Heart right ventricle (tissue), 16 donors: ENCODE results near the gene LBHD2. TPM values are rescaled to one million over a fixed set of nuclear protein-coding genes. Genes with fewer than 3 reads are reported as not detected.

Source experiments
- ATAC-seq, 8 donors: fragments of 200-7000 bp; cut with Tn5 transposase; one replicate each; pipeline ENCODE4 v1.9.1; 2020; ENCODE audit warnings: mild to moderate bottlenecking in 8 of 8, moderate library complexity in 8 of 8, moderate number of reproducible peaks in 1 of 8
- DNase-seq, 2 donors: peaks; one replicate each; pipeline ENCODE4 v3.0.0-alpha.2; 2020
- H3K27ac ChIP-seq, 10 donors: fragments of 200-600 bp; sonication (generic) in 2 of 10; one replicate each; pipeline versions ENCODE4 v1.5.0 to v1.8.0; 2020 to 2022; ENCODE audit warnings: mild to moderate bottlenecking in 3 of 10
- H3K27me3 ChIP-seq, 7 donors: fragments of 200-600 bp; one replicate each; pipeline ENCODE4 v1.8.0; 2021 to 2022; ENCODE audit warnings: mild to moderate bottlenecking in 2 of 7
- H3K36me3 ChIP-seq, 9 donors: fragments of 200-600 bp; sonication (generic) in 1 of 9; one replicate each; pipeline versions ENCODE4 v1.5.0 to v1.8.0; 2020 to 2022; ENCODE audit warnings: mild to moderate bottlenecking in 2 of 9
- H3K4me1 ChIP-seq, 9 donors: fragments of 200-600 bp; sonication (generic) in 1 of 9; one replicate each; pipeline versions ENCODE4 v1.5.0 to v1.8.0; 2020 to 2022; ENCODE audit warnings: mild to moderate bottlenecking in 4 of 9
- H3K4me3 ChIP-seq, 10 donors: fragments of 200-600 bp; sonication (generic) in 2 of 10; one replicate each; pipeline versions ENCODE4 v1.5.0 to v1.8.0; 2020 to 2022; ENCODE audit warnings: mild to moderate bottlenecking in 7 of 10, moderate library complexity in 2 of 10
- H3K9me3 ChIP-seq, 11 donors: fragments of 200-600 bp in 10 of 11; sonication (generic) in 2 of 11; one replicate each; pipeline versions ENCODE4 v1.5.0 to v1.8.0; 2013 to 2022; ENCODE audit warnings: mild to moderate bottlenecking in 2 of 11, control low read depth in 1 of 11, moderate library complexity in 1 of 11
- WGBS, 2 donors: extraction: QIAGEN DNeasy Blood & Tissue Kit; methylation state at CpG; one replicate each; pipeline ENCODE4 v1.1.7; 2013; ENCODE audit warnings: inconsistent platforms in 1 of 2; 5-methylcytosine and 5-hydroxymethylcytosine counted together
- intact Hi-C, 10 donors: fragments of 100-400 bp; cut with DNase I; formaldehyde crosslinking; loops; one replicate each; pipeline versions ENCODE4 v1.11.1 to v1.14.2; 2022
- polyA plus RNA-seq, 2 donors: library from polyadenylated mRNA; stranded (reverse); fragments of 200-250 nt; gene quantifications; one replicate each; pipeline ENCODE4 v1.2.3, GENCODE V29; 2013
- total RNA-seq, 10 donors: library from RNA; stranded (reverse); fragmentation: NEBNext Ultra II Directional in 3 of 10; extraction: Animal tissue kit (Norgen Biotek cat#: 25700) in 3 of 10; gene quantifications; one replicate each; pipeline versions ENCODE4 v1.2.1 to v1.2.4, GENCODE V29; 2021 to 2023
- TF ChIP-seq, protein P1 (sequence below), 9 donors: fragments of 200-600 bp; sonication (generic) in 2 of 9; IDR thresholded peaks; one replicate each; pipeline versions ENCODE4 v1.5.0 to v1.8.0; 2021 to 2022; ENCODE audit warnings: antibody characterized with exemption in 9 of 9, mild to moderate bottlenecking in 5 of 9, moderate library complexity in 1 of 9
- donor health status: Arrhythmogenic right ventricular cardiomyopathy.
- donor health status: ischemic (EF 13 %, LVEDD 7.1; RV severe dilation, severe dysfunction).
- donor health status: healthy with polysubstance abuse.
- donor health status: DM: no; HTN: yes; CAD: no.
- donor health status: DM: no; HTN: no; CAD: no.
- donor health status: ischemic (EF 25% LVEDD 6.9; RV normal size, moderate dysfunction).
- donor health status: ischemic (EF 25% LVEDD 5.7; RV mildly dilated, moderate dysfunction).
- donor health status: healthy.
- donor health status: DM: yes; HTN: yes; CAD: no.
- donor health status: Ischemic cardiomyopathy.
- donor health status: ischemic (EF 35%, LVEDD 5.7; RV mildly dilated, moderate dysfunction).
- donor health status: nonischemic (EF 11% LVEDD 7.7; RV severe dilation, severe dysfunction).
- donor health status: DM: yes; HTN: yes; CAD: no.
- donor health status: PGD.
- donor health status: ischemic (EF 29% LVEDD 5.4; RV normal size, mild dysfunction).
- donor health status: nonischemic (EF 23%, LVEDD 6.1; RV moderate dilation, normal function).

Gene LBHD2
- total and polyA plus RNA-seq, 12 donors, result 0.19 TPM; not detected in 11

DNA sequence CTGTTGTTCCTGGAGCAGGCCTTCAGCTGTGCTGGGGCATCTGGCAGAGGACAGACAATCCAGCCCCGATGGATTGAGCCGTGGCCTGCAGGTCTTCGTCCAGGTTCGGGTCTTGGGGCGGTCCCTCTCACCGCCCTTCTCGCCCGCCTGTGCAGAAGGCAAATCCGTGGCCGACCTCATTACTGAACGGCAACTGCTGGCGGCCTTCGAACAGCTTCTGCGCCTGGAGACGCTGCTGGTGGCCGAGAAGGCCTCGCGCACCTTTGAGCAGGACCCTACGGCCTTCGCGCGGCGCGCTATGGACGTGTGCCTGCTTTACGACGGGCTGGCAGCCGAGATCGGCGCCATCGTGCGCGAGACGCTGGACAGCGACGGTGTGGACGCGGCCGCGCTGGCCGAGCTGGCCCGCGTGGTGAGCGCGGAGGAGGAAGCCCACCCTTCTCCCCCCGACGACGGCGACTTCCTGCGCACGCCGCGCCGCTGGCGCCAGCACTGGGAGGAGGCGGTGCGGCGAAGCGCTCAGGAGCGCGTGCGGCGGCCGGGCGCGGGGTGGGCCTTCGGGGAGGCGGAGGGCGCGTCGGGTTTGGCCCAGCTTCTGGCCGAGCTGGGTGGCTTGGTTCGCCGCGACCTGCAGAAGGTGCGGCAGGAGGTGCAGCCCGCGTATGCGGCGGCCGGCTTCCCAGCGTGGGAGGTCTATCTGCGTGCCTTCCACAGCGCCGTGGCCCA lies 18.1 kb downstream of the LBHD2 start:
- Histone ChIP-seq H3K9me3 (no peaks in the 10 kb centered on the region), H3K27ac (no peak overlapping the region), H3K27me3 (peaks cover 34 to 74% (median 61%) of the 10 kb centered on the region in 7 donors), H3K4me1 (peaks cover 12 to 38% (median 28%) of the 10 kb centered on the region in 9 donors), H3K36me3 (no peaks in the 10 kb centered on the region), H3K4me3 (peak overlapping the region in 4 of 10 donors; percentile 6 to 31 (median 18))
- ATAC-seq (peak in 2 of 8 donors; percentile 12 to 32), DNase-seq (no peak)
- intact Hi-C loops, result loop anchor here in 3 of 10 donors (5.0 to 10.0 kb wide), 3 partner anchors 75 to 190 kb away; no protein-coding TSS in a partner anchor
- TF ChIP-seq, protein P1, sequence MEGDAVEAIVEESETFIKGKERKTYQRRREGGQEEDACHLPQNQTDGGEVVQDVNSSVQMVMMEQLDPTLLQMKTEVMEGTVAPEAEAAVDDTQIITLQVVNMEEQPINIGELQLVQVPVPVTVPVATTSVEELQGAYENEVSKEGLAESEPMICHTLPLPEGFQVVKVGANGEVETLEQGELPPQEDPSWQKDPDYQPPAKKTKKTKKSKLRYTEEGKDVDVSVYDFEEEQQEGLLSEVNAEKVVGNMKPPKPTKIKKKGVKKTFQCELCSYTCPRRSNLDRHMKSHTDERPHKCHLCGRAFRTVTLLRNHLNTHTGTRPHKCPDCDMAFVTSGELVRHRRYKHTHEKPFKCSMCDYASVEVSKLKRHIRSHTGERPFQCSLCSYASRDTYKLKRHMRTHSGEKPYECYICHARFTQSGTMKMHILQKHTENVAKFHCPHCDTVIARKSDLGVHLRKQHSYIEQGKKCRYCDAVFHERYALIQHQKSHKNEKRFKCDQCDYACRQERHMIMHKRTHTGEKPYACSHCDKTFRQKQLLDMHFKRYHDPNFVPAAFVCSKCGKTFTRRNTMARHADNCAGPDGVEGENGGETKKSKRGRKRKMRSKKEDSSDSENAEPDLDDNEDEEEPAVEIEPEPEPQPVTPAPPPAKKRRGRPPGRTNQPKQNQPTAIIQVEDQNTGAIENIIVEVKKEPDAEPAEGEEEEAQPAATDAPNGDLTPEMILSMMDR (IDR thresholded peaks at IDR 0.05), result no peak
- 19 to 23% methylated on average over 80 to 85 of the region's 85 CpGs for WGBS, 2 donors

DNA sequence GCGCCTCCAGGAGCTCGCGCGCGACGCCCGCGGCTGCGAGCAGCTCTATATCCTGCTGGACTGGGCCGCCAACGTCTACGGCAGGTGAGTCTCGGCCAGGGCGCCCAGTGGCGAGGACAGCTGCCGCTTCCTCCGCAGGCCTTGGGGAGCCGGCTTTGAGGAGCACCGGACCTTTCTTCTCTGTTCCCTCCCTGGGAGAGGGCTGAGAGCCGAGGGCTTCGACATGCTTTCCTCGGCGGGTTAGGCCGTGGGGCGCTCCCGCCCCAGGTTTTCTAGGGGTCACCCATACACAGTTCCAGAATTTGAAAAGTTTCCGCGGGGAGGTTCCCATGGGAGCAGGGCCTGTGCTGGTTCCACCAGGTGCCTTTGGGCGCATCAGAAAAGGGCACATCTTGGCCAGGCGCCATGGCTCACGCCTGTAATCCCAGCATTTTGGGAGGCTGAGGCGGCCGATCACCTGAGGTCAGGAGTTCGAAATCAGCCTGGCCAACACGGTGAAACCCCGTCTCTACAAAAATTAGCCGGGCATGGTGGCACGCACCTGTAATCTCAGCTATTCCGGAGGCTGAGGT lies 18.8 kb downstream of the LBHD2 start:
- H3K4me3 ChIP-seq, result peak overlapping the region in 4 of 10 donors; percentile 6 to 31 (median 18)
- H3K9me3 ChIP-seq, result no peaks in the 10 kb centered on the region
- H3K4me1 ChIP-seq, result peaks cover 12 to 38% (median 28%) of the 10 kb centered on the region in 9 donors
- H3K27ac ChIP-seq, result no peak overlapping the region
- H3K36me3 ChIP-seq, result no peaks in the 10 kb centered on the region
- intact Hi-C loops, result loop anchor here in 3 of 10 donors (5.0 to 10.0 kb wide), 3 partner anchors 75 to 190 kb away; no protein-coding TSS in a partner anchor
- DNase-seq (no peak), ATAC-seq (no peak)
- TF ChIP-seq, protein P1 (IDR thresholded peaks at IDR 0.05), result no peak
- WGBS, 2 donors, result 36 to 40% methylated on average over 39 of the region's 39 CpGs
- H3K27me3 ChIP-seq, result peaks cover 34 to 71% (median 61%) of the 10 kb centered on the region in 7 donors

DNA sequence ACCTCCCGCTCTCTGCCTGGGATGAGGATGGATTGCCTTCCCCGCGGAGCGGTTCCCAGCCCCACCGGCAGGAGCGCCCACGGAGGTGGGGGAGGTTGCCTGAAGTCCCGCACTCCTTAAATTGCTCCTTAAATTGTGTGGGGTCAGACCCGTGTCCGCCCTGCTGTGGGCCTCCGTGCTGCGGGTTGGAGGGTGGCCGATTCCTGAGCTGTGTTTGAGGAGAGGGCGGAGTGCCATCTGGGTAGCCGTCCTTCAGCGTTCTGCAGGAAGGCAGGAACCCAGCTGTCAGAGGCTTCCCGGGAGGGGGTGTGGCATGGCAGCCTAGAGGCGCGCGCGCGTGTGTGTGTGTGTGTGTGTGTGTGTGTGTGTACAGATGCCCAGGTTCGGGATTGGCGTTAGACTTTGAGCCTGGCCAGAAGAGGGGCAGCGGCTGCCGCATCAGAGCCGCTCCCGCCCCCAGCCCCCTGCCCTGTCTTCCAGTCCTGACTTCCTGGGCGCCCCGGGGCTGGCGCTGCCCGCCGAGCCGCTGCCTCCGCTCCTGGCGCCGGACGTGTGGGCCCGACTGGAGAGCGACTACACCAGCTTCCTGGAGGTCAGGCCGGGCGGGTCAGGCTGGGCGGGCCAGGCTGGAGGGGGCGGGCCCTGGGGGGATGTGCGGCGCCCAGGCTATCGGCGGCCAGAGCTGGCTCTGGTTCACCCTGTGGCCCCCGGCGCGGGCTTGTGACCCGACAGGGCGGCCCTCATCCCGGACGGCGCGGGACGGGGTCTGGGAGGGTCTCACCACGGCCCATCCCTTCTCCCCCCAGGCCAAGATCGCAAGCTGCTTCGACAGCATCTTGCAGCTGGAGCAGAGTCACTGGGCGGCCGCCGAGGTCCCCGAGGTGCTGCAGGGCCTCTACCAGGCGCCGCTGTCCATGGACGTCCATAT lies 19.7 kb downstream of the LBHD2 start:
- ATAC-seq (peak; percentile 19 to 61 (median 42)), DNase-seq (peak in 1 of 2 donors; percentile 59)
- Histone ChIP-seq H3K27ac (no peak overlapping the region), H3K27me3 (peaks cover 34 to 62% (median 57%) of the 10 kb centered on the region in 7 donors), H3K4me3 (peak overlapping the region in 8 of 10 donors; percentile 13 to 27 (median 24)), H3K36me3 (no peaks in the 10 kb centered on the region), H3K4me1 (peaks cover 12 to 38% (median 28%) of the 10 kb centered on the region in 9 donors), H3K9me3 (no peaks in the 10 kb centered on the region)
- intact Hi-C loops, result loop anchor here in 7 of 10 donors (2.0 to 10.0 kb wide), 6 partner anchors 74 to 189 kb away; no protein-coding TSS in a partner anchor
- TF ChIP-seq, protein P1 (IDR thresholded peaks at IDR 0.05), result no peak
- WGBS, 2 donors, result 8 to 10% methylated on average over 63 to 68 of the region's 68 CpGs

DNA sequence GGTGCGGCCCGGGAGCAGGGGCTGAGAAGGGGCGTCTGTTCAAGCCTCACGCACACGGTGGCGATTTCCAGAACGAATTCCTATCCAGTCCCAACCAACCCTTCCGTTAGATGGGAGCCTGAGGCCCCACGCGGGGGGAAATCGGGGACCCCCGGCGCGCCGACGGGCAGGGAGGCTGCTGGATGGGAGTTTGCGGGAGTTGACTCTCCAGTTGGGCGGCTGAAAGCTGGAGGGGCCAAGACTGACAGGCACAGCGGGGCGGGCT lies 20.3 kb downstream of the LBHD2 start:
- DNase-seq (peak in 1 of 2 donors; percentile 19), ATAC-seq (peak in 1 of 8 donors; percentile 6)
- H3K27me3 ChIP-seq, result peaks cover 34 to 56% (median 52%) of the 10 kb centered on the region in 7 donors
- no peak overlapping the region for H3K27ac ChIP-seq
- WGBS, 2 donors, result 9 to 11% methylated on average over 18 to 20 of the region's 20 CpGs
- peaks cover 12 to 39% (median 28%) of the 10 kb centered on the region in 9 donors for H3K4me1 ChIP-seq
- TF ChIP-seq, protein P1 (IDR thresholded peaks at IDR 0.05), result no peak
- no peaks in the 10 kb centered on the region for H3K9me3 ChIP-seq
- H3K4me3 ChIP-seq, result peak overlapping the region in 5 of 10 donors; percentile 11 to 27 (median 24)
- intact Hi-C loops, result loop anchor here in 7 of 10 donors (2.0 to 10.0 kb wide), 6 partner anchors 73 to 188 kb away; no protein-coding TSS in a partner anchor
- H3K36me3 ChIP-seq, result no peaks in the 10 kb centered on the region
